Activated T-cell treated with anti-CD3 and anti-CD28 coated beads, Interleukin-2, amount 50 U/mL, for 1 hour (primary cell): Measurements from ENCODE around the gene CTNNAL1.
"Not testable (repeated sequence)": the region's sequence is repeated elsewhere in the genome, so short reads cannot be mapped to it uniquely, and the experiment has no call there.

ENCODE experiments used
- DNase-seq: peaks from one replicate; pipeline ENCODE4 v3.0.0-alpha.2; 2020

CTNNAL1 gene

GRCh38 chr9:108983885-108984284, 29.4 kb downstream of the CTNNAL1 start:
- no peak for DNase-seq

GRCh38 chr9:108980893-108981292, 32.4 kb downstream of the CTNNAL1 start:
- DNase-seq, result no peak

- DNase-seq, result no peak
Measured at GRCh38 chr9:108978205-108978604, 35.1 kb downstream of the CTNNAL1 start.

- DNase-seq, result no peak
Measured at GRCh38 chr9:108973895-108974294, 39.4 kb downstream of the CTNNAL1 start.

- DNase-seq, result no peak
Measured at GRCh38 chr9:108972626-108973209, 40.6 kb downstream of the CTNNAL1 start.

GRCh38 chr9:108972186-108972585, 41.1 kb downstream of the CTNNAL1 start:
- no peak for DNase-seq

GRCh38 chr9:108971392-108971791, 41.9 kb downstream of the CTNNAL1 start:
- not testable (repeated sequence) for DNase-seq

- no peak for DNase-seq
Measured at GRCh38 chr9:108967916-108968315, 45.4 kb downstream of the CTNNAL1 start.

- DNase-seq, result no peak
Measured at GRCh38 chr9:108963459-108964143, 49.7 kb downstream of the CTNNAL1 start.

GRCh38 chr9:108961151-108961550, 52.1 kb downstream of the CTNNAL1 start:
- no peak for DNase-seq

- no peak for DNase-seq
Measured at GRCh38 chr9:108960331-108960730, 53.0 kb downstream of the CTNNAL1 start.

GRCh38 chr9:108956631-108957026, 56.7 kb downstream of the CTNNAL1 start:
- DNase-seq, result no peak

- DNase-seq, result no peak
Measured at GRCh38 chr9:108956022-108956630, 57.2 kb downstream of the CTNNAL1 start.

GRCh38 chr9:108953983-108954574, 59.2 kb downstream of the CTNNAL1 start:
- DNase-seq, result no peak

- DNase-seq, result no peak
Measured at GRCh38 chr9:108951578-108951977, 61.7 kb downstream of the CTNNAL1 start.

GRCh38 chr9:108950168-108950567, 63.1 kb downstream of the CTNNAL1 start:
- DNase-seq, result no peak

- no peak for DNase-seq
Measured at GRCh38 chr9:108939975-108940374, 73.3 kb downstream of the CTNNAL1 start.

GRCh38 chr9:108937561-108938305, 75.6 kb downstream of the CTNNAL1 start:
- no peak for DNase-seq

- DNase-seq, result no peak
Measured at GRCh38 chr9:108934323-108934893, 78.9 kb downstream of the CTNNAL1 start, which contains the start of gene ABITRAM. ABITRAM (plus strand) TSS chr9:108934400; CDS start chr9:108934487, 87 bp downstream.

GRCh38 chr9:108933718-108934322, 79.5 kb downstream of the CTNNAL1 start, which contains the start of gene ELP1:
ELP1 (minus strand) TSS chr9:108934124; CDS start chr9:108931146, 2,978 bp downstream.
- DNase-seq, result peak; percentile 94

GRCh38 chr9:108933231-108933717, 80.0 kb downstream of the CTNNAL1 start:
- DNase-seq, result no peak

- no peak for DNase-seq
Measured at GRCh38 chr9:108928386-108928785, 84.9 kb downstream of the CTNNAL1 start.
